WTC11 (cell line): ENCODE measurements around the gene FRMD6. TPM values are rescaled to one million over a fixed set of nuclear protein-coding genes. Genes with fewer than 3 reads are reported as not detected.

ENCODE experiments used
- ATAC-seq: fragments of 200-7000 bp; cut with Tn5 transposase; 2 replicates; pipeline ENCODE4 v1.10.0; 2021; ENCODE audit warnings: mild to moderate bottlenecking, moderate library complexity
- CTCF ChIA-PET: fragments of 300-600 bp; sonication (Branson Sonifier 250); formaldehyde crosslinking; loops from one replicate; lab custom pipeline; 2021; ENCODE audit warnings: antibody characterized with exemption; lab: Charles Lee
- POLR2A ChIA-PET: fragments of 350-600 bp; sonication (Branson Sonifier 250); formaldehyde crosslinking; loops from one replicate; lab custom pipeline; 2021; ENCODE audit warnings: antibody characterized with exemption; lab: Charles Lee
- DNase-seq: peaks from one replicate; pipeline ENCODE4 v3.0.0; 2021; ENCODE audit warnings: low spot score
- H3K27ac Mint-ChIP-seq: 2 replicates; pipeline ENCODE4 v1.8.0; 2021; ENCODE audit warnings: mixed read lengths
- H3K27me3 Mint-ChIP-seq: 2 replicates; pipeline ENCODE4 v1.8.0; 2021; ENCODE audit warnings: low read depth, mild to moderate bottlenecking, moderate library complexity, mixed read lengths
- H3K36me3 Mint-ChIP-seq: 2 replicates; pipeline ENCODE4 v1.8.0; 2021; ENCODE audit warnings: mixed read lengths
- H3K4me1 Mint-ChIP-seq: 2 replicates; pipeline ENCODE4 v1.8.0; 2022; ENCODE audit warnings: mixed read lengths
- H3K4me3 Mint-ChIP-seq: 2 replicates; pipeline ENCODE4 v1.8.0; 2021; ENCODE audit warnings: mild to moderate bottlenecking, moderate library complexity, mixed read lengths
- H3K9me3 Mint-ChIP-seq: 2 replicates; pipeline ENCODE4 v1.8.0; 2021; ENCODE audit warnings: mixed read lengths
- CREM ChIP-seq: sonication (generic); formaldehyde crosslinking; IDR thresholded peaks from 2 replicates; pipeline ENCODE4 v1.8.1; 2022; ENCODE audit warnings: mild to moderate bottlenecking, missing genetic modification reagents, moderate library complexity
- E2F4 ChIP-seq: sonication (generic); formaldehyde crosslinking; IDR thresholded peaks from 2 replicates; pipeline ENCODE4 v1.8.1; 2022; ENCODE audit warnings: low read depth, mild to moderate bottlenecking, moderate library complexity, missing genetic modification reagents, borderline replicate concordance
- FOXJ3 ChIP-seq: sonication (generic); formaldehyde crosslinking; IDR thresholded peaks from 2 replicates; pipeline ENCODE4 v1.9.0; 2021; ENCODE audit warnings: missing genetic modification reagents, mild to moderate bottlenecking, borderline replicate concordance
- FOXP1 ChIP-seq: sonication (generic); formaldehyde crosslinking; IDR thresholded peaks from 2 replicates; pipeline ENCODE4 v1.8.0; 2022; ENCODE audit warnings: missing genetic modification reagents, mild to moderate bottlenecking, moderate library complexity, borderline replicate concordance
- NFE2L1 ChIP-seq: sonication (generic); formaldehyde crosslinking; IDR thresholded peaks from 2 replicates; pipeline ENCODE4 v1.8.1; 2023; ENCODE audit warnings: missing genetic modification reagents
- RELA ChIP-seq: sonication (generic); formaldehyde crosslinking; IDR thresholded peaks from 2 replicates; pipeline ENCODE4 v1.8.1; 2022; ENCODE audit warnings: missing genetic modification reagents, mild to moderate bottlenecking, borderline replicate concordance
- STAT6 ChIP-seq: sonication (generic); formaldehyde crosslinking; conservative IDR thresholded peaks from 2 replicates; pipeline ENCODE4 v1.8.1; 2023; ENCODE audit warnings: mild to moderate bottlenecking, low read depth, missing genetic modification reagents, moderate library complexity
- TCF7 ChIP-seq: sonication (generic); formaldehyde crosslinking; IDR thresholded peaks from 2 replicates; pipeline ENCODE4 v1.8.0; 2022; ENCODE audit warnings: mild to moderate bottlenecking, low read depth, missing genetic modification reagents, moderate library complexity
- ZNF512 ChIP-seq: sonication (generic); formaldehyde crosslinking; IDR thresholded peaks from 2 replicates; pipeline ENCODE4 v1.8.1; 2022; ENCODE audit warnings: missing genetic modification reagents, borderline replicate concordance
- total RNA-seq: library from RNA; stranded (reverse); gene quantifications from 3 replicates; pipeline ENCODE4 v1.2.3, GENCODE V29; 2021
- TF ChIP-seq, protein P1 (sequence below): sonication (generic); formaldehyde crosslinking; IDR thresholded peaks from 2 replicates; pipeline ENCODE4 v1.8.0; 2022; ENCODE audit warnings: mild to moderate bottlenecking, missing genetic modification reagents
- TF ChIP-seq, protein P2 (sequence below): sonication (generic); formaldehyde crosslinking; IDR thresholded peaks from 2 replicates; pipeline ENCODE4 v1.8.1; 2022; ENCODE audit warnings: mild to moderate bottlenecking, missing genetic modification reagents, moderate library complexity, borderline replicate concordance

FRMD6 gene
- total RNA-seq, 1 experiment from 2014 or later = 21.8 TPM

GRCh38 chr14:51677738-51678137 lies 26.0 kb downstream of the FRMD6 start (continued):
- no peak for TF ChIP-seq ZNF512
- TF ChIP-seq STAT6 (CRISPR knock-in tag) = no peak

DNA sequence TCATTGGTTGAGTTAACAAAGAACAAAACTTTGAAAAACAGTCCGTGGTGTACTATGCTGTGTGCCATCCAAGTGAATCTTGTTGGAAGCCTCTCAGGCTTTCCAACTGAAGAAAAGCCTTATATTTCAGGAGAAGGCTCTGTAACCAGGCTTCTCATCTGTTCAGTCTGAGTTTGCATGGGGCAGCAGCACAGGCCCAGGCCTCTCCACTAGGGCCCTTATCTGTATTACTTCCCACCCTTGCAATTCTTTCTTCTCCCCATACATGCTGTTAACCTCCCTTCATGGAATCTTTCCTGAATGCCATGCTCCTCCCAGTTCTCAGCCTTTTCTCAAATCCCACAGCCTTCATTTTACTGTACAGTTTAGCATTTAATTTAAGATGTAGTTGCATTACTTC lies 28.3 kb downstream of the FRMD6 start:
- Mint-ChIP-seq H3K27me3 (no peaks in the 10 kb centered on the region), H3K4me1 (peaks cover 13% of the 10 kb centered on the region), H3K9me3 (no peaks in the 10 kb centered on the region), H3K36me3 (no peaks in the 10 kb centered on the region), H3K27ac (no peak overlapping the region; the same call in 1 of the 2 replicates), H3K4me3 (no peak overlapping the region)
- TF ChIP-seq E2F4 (CRISPR knock-in tag) (no peak), NFE2L1 (no peak)
- TF ChIP-seq, protein P1, sequence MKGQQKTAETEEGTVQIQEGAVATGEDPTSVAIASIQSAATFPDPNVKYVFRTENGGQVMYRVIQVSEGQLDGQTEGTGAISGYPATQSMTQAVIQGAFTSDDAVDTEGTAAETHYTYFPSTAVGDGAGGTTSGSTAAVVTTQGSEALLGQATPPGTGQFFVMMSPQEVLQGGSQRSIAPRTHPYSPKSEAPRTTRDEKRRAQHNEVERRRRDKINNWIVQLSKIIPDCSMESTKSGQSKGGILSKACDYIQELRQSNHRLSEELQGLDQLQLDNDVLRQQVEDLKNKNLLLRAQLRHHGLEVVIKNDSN (CRISPR knock-in tag) = no peak
- ATAC-seq (peak; percentile 82), DNase-seq (no peak)
- ChIA-PET CTCF (no interaction called here), POLR2A (no interaction called here)

GRCh38 chr14:51681411-51681810 lies 29.7 kb downstream of the FRMD6 start:
- TF ChIP-seq TCF7 = no peak
- TF ChIP-seq CREM (CRISPR knock-in tag) = no peak
- TF ChIP-seq, all 79 proteins: peak for 0
- H3K27me3 Mint-ChIP-seq = no peaks in the 10 kb centered on the region
- CTCF ChIA-PET = interaction anchor here (0.6 to 1.0 kb wide), 2 partner anchors 53 to 69 kb away, joined by 3 read pairs; no protein-coding TSS in a partner anchor
- H3K4me3 Mint-ChIP-seq = no peak overlapping the region
- H3K4me1 Mint-ChIP-seq = peaks cover 13% of the 10 kb centered on the region
- DNase-seq = no peak
- no peaks in the 10 kb centered on the region for H3K36me3 Mint-ChIP-seq
- POLR2A ChIA-PET = interaction anchor here (1.4 kb wide), 1 partner anchor 29 kb away, joined by 3 read pairs; no protein-coding TSS in a partner anchor
- H3K27ac Mint-ChIP-seq = no peak overlapping the region
- no peak for ATAC-seq
- H3K9me3 Mint-ChIP-seq = no peaks in the 10 kb centered on the region

- TF ChIP-seq FOXJ3 (CRISPR knock-in tag) = no peak
- no peak for TF ChIP-seq E2F4 (CRISPR knock-in tag)
- TF ChIP-seq, protein P2, sequence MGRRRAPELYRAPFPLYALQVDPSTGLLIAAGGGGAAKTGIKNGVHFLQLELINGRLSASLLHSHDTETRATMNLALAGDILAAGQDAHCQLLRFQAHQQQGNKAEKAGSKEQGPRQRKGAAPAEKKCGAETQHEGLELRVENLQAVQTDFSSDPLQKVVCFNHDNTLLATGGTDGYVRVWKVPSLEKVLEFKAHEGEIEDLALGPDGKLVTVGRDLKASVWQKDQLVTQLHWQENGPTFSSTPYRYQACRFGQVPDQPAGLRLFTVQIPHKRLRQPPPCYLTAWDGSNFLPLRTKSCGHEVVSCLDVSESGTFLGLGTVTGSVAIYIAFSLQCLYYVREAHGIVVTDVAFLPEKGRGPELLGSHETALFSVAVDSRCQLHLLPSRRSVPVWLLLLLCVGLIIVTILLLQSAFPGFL (CRISPR knock-in tag) = no peak
- TF ChIP-seq RELA (CRISPR knock-in tag) = no peak
- TF ChIP-seq FOXP1 (CRISPR knock-in tag) = no peak
- Mint-ChIP-seq H3K36me3 (no peaks in the 10 kb centered on the region), H3K4me1 (peaks cover 13% of the 10 kb centered on the region), H3K4me3 (no peak overlapping the region), H3K9me3 (no peaks in the 10 kb centered on the region), H3K27ac (no peak overlapping the region), H3K27me3 (no peaks in the 10 kb centered on the region)
- DNase-seq (no peak), ATAC-seq (no peak)
- ChIA-PET POLR2A (interaction anchor here (0.5 to 1.4 kb wide), 3 partner anchors 30 to 329 kb away, joined by 3 to 6 read pairs (median 3); no protein-coding TSS in a partner anchor), CTCF (interaction anchor here (1.5 kb wide), 1 partner anchor 30 kb away, joined by 3 read pairs; no protein-coding TSS in a partner anchor)
These were observed 30.7 kb downstream of the FRMD6 start for GRCh38 chr14:51682411-51682810.
